IMR-90 (cell line): ENCODE measurements around the gene RHBDF1. TPM values are rescaled to one million over a fixed set of nuclear protein-coding genes. Genes with fewer than 3 reads are reported as not detected.

ENCODE experiments used
- ATAC-seq: fragments of 200-7000 bp; cut with Tn5 transposase; 2 replicates; pipeline ENCODE4 v1.9.1; 2020; ENCODE audit warnings: low read depth, mild to moderate bottlenecking, moderate library complexity
- BruUV-seq: library from RNA; stranded (reverse); fragments of 400-500 nt; replicated peaks from 2 replicates; lab custom pipeline; 2021; lab: Mats Ljungman, UMichigan
- CTCF ChIA-PET: fragments of 300-600 bp; formaldehyde crosslinking; extraction: SDS; loops from one replicate; lab custom pipeline; 2021; ENCODE audit warnings: antibody characterized with exemption; lab: Yijun Ruan, JAX
- POLR2A ChIA-PET: fragments of 300-600 bp; sonication (Branson Sonifier 250); formaldehyde crosslinking; loops from one replicate; lab custom pipeline; 2022; ENCODE audit warnings: antibody characterized with exemption; ENCODE audit not compliant: unreplicated experiment; lab: Charles Lee
- DNase-seq: peaks from one replicate; pipeline ENCODE4 v3.0.0; 2013
- H2AFZ ChIP-seq: replicated peaks from 2 replicates; pipeline ENCODE3; 2013; ENCODE audit warnings: low read length, mild to moderate bottlenecking; ENCODE audit not compliant: poor library complexity
- H2AK5ac ChIP-seq: 2 replicates; pipeline ENCODE4 v1.6.1; 2013; ENCODE audit warnings: low read depth, low read length, inconsistent platforms
- H2AK9ac ChIP-seq: replicated peaks from 2 replicates; pipeline ENCODE3; 2013; ENCODE audit warnings: mild to moderate bottlenecking, low read depth, low read length, moderate library complexity; ENCODE audit not compliant: poor library complexity
- H2BK120ac ChIP-seq: 2 replicates; pipeline ENCODE4 v1.6.1; 2013; ENCODE audit warnings: low read depth, low read length, inconsistent platforms
- H2BK15ac ChIP-seq: 3 replicates; pipeline ENCODE4 v1.6.1; 2013; ENCODE audit warnings: low read depth, low read length, inconsistent platforms
- H2BK20ac ChIP-seq: 2 replicates; pipeline ENCODE4 v1.6.1; 2013; ENCODE audit warnings: low read depth, mild to moderate bottlenecking, inconsistent platforms, low read length, moderate library complexity
- H2BK5ac ChIP-seq: 2 replicates; pipeline ENCODE4 v1.6.1; 2013; ENCODE audit warnings: mild to moderate bottlenecking, low read depth, low read length, inconsistent platforms; ENCODE audit not compliant: poor library complexity, severe bottlenecking
- H3K14ac ChIP-seq: replicated peaks from 2 replicates; pipeline ENCODE4 v1.6.1; 2013; ENCODE audit warnings: low read depth, low read length, inconsistent platforms
- H3K18ac ChIP-seq: 2 replicates; pipeline ENCODE4 v1.6.1; 2013; ENCODE audit warnings: low read depth, low read length, control low read depth
- H3K23ac ChIP-seq: 2 replicates; pipeline ENCODE4 v1.6.1; 2013; ENCODE audit warnings: low read depth, low read length, inconsistent platforms
- H3K27ac ChIP-seq: 2 replicates; pipeline ENCODE4 v1.5.1; 2013; ENCODE audit warnings: mild to moderate bottlenecking, control low read depth, low read length; ENCODE audit not compliant: insufficient read depth
- H3K27me3 ChIP-seq: 2 replicates; pipeline ENCODE4 v1.6.1; 2013; ENCODE audit warnings: low read length; ENCODE audit not compliant: control insufficient read depth, insufficient read depth
- H3K36me3 ChIP-seq: 2 replicates; pipeline ENCODE4 v1.6.1; 2013; ENCODE audit warnings: low read length, mixed read lengths; ENCODE audit not compliant: control insufficient read depth, insufficient read depth
- H3K4ac ChIP-seq: 2 replicates; pipeline ENCODE4 v1.6.1; 2013; ENCODE audit warnings: low read depth, low read length, inconsistent platforms
- H3K4me1 ChIP-seq: 2 replicates; pipeline ENCODE4 v1.6.1; 2013; ENCODE audit warnings: low read length, mixed read lengths; ENCODE audit not compliant: control insufficient read depth, insufficient read depth
- H3K4me2 ChIP-seq: 2 replicates; pipeline ENCODE4 v1.6.1; 2013; ENCODE audit warnings: low read depth, mild to moderate bottlenecking, control low read depth, low read length, moderate library complexity
- H3K4me3 ChIP-seq: 2 replicates; pipeline ENCODE4 v1.5.1; 2013; ENCODE audit warnings: low read depth, mild to moderate bottlenecking, control low read depth, low read length, moderate library complexity; ENCODE audit not compliant: insufficient read depth
- H3K56ac ChIP-seq: 2 replicates; pipeline ENCODE4 v1.6.1; 2013; ENCODE audit warnings: low read length, inconsistent platforms; ENCODE audit not compliant: insufficient read depth; ENCODE audit errors: extremely low read depth
- H3K79me1 ChIP-seq, 2 experiments: 2 replicates each; pipeline ENCODE4 v1.6.1; 2013; ENCODE audit warnings: low read length in 2 of 2, inconsistent platforms in 1 of 2, low read depth in 1 of 2
- H3K9ac ChIP-seq: 2 replicates; pipeline ENCODE4 v1.6.1; 2013; ENCODE audit warnings: low read depth, low read length, control low read depth
- H3K9me1 ChIP-seq: 2 replicates; pipeline ENCODE4 v1.6.1; 2013; ENCODE audit warnings: low read length, inconsistent platforms; ENCODE audit not compliant: insufficient read depth
- H3K9me3 ChIP-seq: 2 replicates; pipeline ENCODE4 v1.6.1; 2013; ENCODE audit warnings: low read length; ENCODE audit not compliant: control insufficient read depth, insufficient read depth
- H4K20me1 ChIP-seq: 2 replicates; pipeline ENCODE4 v1.6.1; 2013; ENCODE audit warnings: low read length, inconsistent platforms; ENCODE audit not compliant: insufficient read depth
- H4K5ac ChIP-seq: 2 replicates; pipeline ENCODE4 v1.6.1; 2013; ENCODE audit warnings: mild to moderate bottlenecking, low read depth, low read length, control low read depth
- H4K8ac ChIP-seq, 2 experiments: 2 replicates each; pipeline ENCODE4 v1.6.1; 2013; ENCODE audit warnings: low read depth in 2 of 2, low read length in 2 of 2, control low read depth in 1 of 2, inconsistent platforms in 1 of 2
- H4K91ac ChIP-seq: 2 replicates; pipeline ENCODE4 v1.6.1; 2013; ENCODE audit warnings: low read depth, low read length, inconsistent platforms; ENCODE audit not compliant: insufficient read depth
- BHLHE40 ChIP-seq: fragments of 150-350 bp; IDR thresholded peaks from 2 replicates; pipeline ENCODE4 v1.6.1; 2016; ENCODE audit warnings: mild to moderate bottlenecking, low read depth, low read length
- CHD1 ChIP-seq: IDR thresholded peaks from 2 replicates; pipeline ENCODE4 v1.6.1; 2012; ENCODE audit warnings: low read depth, low read length, improper control_type of control experiment
- MXI1 ChIP-seq: IDR thresholded peaks from 2 replicates; pipeline ENCODE4 v1.6.1; 2012; ENCODE audit warnings: low read depth, mild to moderate bottlenecking, low read length, moderate library complexity, borderline replicate concordance
- WGBS, 2 experiments: methylation state at CpG; one replicate each; pipeline versions ENCODE4 v1.1.5 to v1.1.7; 2013; ENCODE audit warnings: missing lambda C conversion rate in 2 of 2; ENCODE audit not compliant: insufficient read length in 1 of 2; ENCODE audit errors: extremely low coverage in 2 of 2; 5-methylcytosine and 5-hydroxymethylcytosine counted together
- dilution Hi-C: fragments of 300-500 bp; cut with HindIII; formaldehyde crosslinking; loops from one replicate; pipeline ENCODE4 v1.14.3; 2018; ENCODE audit warnings: low sequenced_read_pairs; ENCODE audit not compliant: unreplicated experiment
- in situ Hi-C: fragments of 300-500 bp; cut with MboI; formaldehyde crosslinking; loops from 3 replicates; pipeline ENCODE4 v1.14.3; 2019; ENCODE audit warnings: low sequenced_read_pairs, inconsistent platforms, mixed read lengths
- intact Hi-C: fragments of 100-400 bp; cut with micrococcal nuclease; formaldehyde crosslinking; loops from 2 replicates; pipeline ENCODE4 v1.10.0; 2022
- polyA plus RNA-seq, 3 experiments: library from polyadenylated mRNA; depleted of rRNA; stranded (reverse); fragments of >200 nt; gene quantifications; 2 replicates each; pipeline ENCODE4 v1.2.3, GENCODE V29; 2012; ENCODE audit warnings: low replicate concordance in 1 of 3
- total RNA-seq: library from RNA; depleted of rRNA; stranded (reverse); fragments of >200 nt; gene quantifications from 2 replicates; pipeline ENCODE4 v1.2.3, GENCODE V29; 2012

Gene RHBDF1
- total and polyA plus RNA-seq, 2 of the 4 experiments (the other 2 are of a cell fraction): 13.8 to 86.6 TPM

- Histone ChIP-seq H2AK9ac (peak overlapping the region; percentile 97), H3K27me3 (no peaks in the 10 kb centered on the region), H4K5ac (no peak overlapping the region), H2BK120ac (peak overlapping the region; percentile 32), H3K23ac (no peak overlapping the region), H3K9ac (peak overlapping the region; percentile 55), H3K4ac (peak overlapping the region; percentile 94), H3K36me3 (0 out of 2 replicates have a peak, but pooled peaks cover 2% of the 10 kb centered on the region), H3K4me2 (peak overlapping the region; percentile 68), H2BK5ac (peak overlapping the region; percentile 57), H2BK20ac (no peak overlapping the region; the same call in 1 of the 2 replicates), H4K20me1 (peaks cover 56% of the 10 kb centered on the region), H2BK15ac (0 out of 3 replicates have a peak overlapping the region, but pooled peaks have one; percentile 14), H3K4me3 (peak overlapping the region; percentile 72), H3K4me1 (peaks cover 61% of the 10 kb centered on the region), H2AFZ (peak overlapping the region; percentile 88), H2AK5ac (peak overlapping the region; percentile 72; the same call in 1 of the 2 replicates), H3K27ac (peak overlapping the region; percentile 87), H3K79me1 (peaks cover 21 to 62% of the 10 kb centered on the region in 2 experiments), H3K18ac (no peak overlapping the region), H4K91ac (peak overlapping the region; percentile 70; the same call in 1 of the 2 replicates), H4K8ac (peak overlapping the region in 1 of 2 experiments; percentile 76; a peak in 3 of 4 replicates), H3K14ac (peak overlapping the region; percentile 95; the same call in 1 of the 2 replicates), H3K56ac (no peak overlapping the region), H3K9me3 (no peaks in the 10 kb centered on the region), H3K9me1 (peaks cover 22% of the 10 kb centered on the region)
- ChIA-PET CTCF (interaction anchor here (0.7 to 1.2 kb wide), 2 partner anchors 25 to 26 kb away, joined by 3 to 4 read pairs; no protein-coding TSS in a partner anchor), POLR2A (interaction anchor here (0.6 kb wide), 1 partner anchor 279 kb away, joined by 3 read pairs; no protein-coding TSS in a partner anchor)
- in situ Hi-C loops: no loop called here
- no peak for DNase-seq
- ATAC-seq: no peak
- intact Hi-C loops: loop anchor here (2.0 kb wide), 1 partner anchor 18 kb away; the partner anchor contains the start of genes POLR3K and SNRNP25
- dilution Hi-C loops: no loop called here
- WGBS, 2 experiments: 33% methylated on average over 1 of the region's 5 CpGs; no CpG with 5 or more reads in 1 of the 2 experiments
- TF ChIP-seq MXI1 (no peak), CHD1 (no peak), BHLHE40 (no peak)
- BruUV-seq: no TSS peak
Observed at GRCh38 chr16:71210-71539, 1.3 kb downstream of the RHBDF1 start.
